Stimulated activated CD4-positive, alpha-beta T cell treated with anti-CD3 and anti-CD28 coated beads, Interleukin-12 subunit alpha, Interleukin-12 subunit beta, amount 100 ng/mL, for 4 hours (primary cell): ENCODE data around the gene ADARB1.
"Not testable (repeated sequence)": the region's sequence is repeated elsewhere in the genome, so short reads cannot be mapped to it uniquely, and the experiment has no call there.

ENCODE experiments used
- DNase-seq: peaks from one replicate; pipeline ENCODE4 v3.0.0-alpha.2; 2020

Gene ADARB1

DNA sequence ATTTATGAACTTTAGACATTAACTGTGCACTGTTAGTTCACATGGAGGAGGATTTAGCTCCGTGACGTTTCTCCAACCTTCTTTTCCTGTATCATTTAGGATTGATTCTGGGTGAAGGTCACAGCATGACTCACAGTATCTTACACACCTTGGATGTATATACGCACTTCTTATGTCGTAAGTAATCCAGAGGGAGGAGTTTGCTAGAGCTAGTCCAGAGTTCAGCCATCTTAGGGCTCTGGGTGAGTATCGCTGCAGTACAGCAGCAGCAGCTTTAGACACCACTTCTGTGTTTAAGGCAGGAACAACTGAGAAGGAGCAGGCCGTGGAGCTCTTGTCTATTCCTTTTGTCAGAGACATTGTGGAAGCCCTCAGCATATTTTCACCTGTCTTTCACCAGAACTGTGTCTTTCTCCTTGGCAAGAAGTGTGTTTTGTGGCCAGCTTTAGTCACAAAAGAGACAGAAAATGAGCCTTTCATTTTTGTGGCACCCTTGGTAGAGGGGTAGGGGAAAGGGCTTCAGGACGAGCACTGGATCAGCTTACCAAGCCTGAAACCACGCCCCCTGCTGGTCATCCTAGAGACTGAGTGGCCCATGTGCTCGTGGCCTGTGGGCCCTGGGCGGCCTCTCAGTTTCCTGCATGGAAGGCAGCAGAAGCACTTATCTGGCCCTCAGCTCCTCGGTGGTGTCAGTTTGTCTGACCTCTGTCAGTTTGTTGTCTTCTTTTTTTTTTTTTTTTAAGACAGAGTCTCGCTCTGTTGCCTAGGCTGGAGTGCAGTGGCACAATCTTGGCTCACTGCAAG lies 64.0 kb downstream of the ADARB1 start:
- DNase-seq: peak; percentile 72

DNA sequence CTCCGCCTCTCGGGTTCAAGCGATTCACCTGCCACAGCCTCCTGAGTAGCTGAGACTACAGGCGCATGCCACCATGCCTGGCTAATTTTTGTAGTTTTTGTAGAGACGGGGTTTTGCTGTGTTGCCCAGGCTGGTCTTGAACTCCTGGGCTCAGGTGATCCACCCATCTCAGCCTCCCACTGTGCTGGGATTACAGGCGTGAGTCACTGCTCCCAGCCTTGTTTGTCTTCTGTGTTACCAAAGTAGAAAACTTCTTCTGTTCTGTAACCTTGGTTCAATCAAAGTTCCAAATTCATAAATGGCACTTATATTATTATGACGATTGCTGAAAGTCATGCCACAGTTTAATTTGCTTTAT lies 64.6 kb downstream of the ADARB1 start:
- DNase-seq: not testable (repeated sequence)

DNA sequence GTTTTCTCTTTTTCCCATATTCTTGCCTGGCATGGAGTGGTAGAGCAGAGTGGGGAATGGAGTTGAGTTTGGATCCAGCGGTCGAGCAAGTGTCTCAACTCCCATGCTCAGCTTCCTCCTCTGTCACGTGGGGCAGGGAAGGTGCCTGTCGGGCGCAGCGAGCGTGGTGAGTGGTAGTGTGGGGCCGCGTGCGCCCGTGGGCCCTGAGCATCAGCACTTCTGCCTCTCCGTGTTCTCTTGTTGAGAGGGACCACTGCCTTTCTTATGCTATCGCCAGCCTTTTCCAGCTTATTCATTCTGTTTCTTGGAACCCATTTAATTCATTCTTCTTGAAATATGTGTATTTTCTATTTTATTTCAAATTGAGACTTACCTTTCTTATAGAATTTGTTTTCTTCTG lies 65.1 kb downstream of the ADARB1 start:
- DNase-seq: no peak

GRCh38 chr21:45140346-45140940 lies 66.1 kb downstream of the ADARB1 start:
- peak; percentile 32 for DNase-seq

DNA sequence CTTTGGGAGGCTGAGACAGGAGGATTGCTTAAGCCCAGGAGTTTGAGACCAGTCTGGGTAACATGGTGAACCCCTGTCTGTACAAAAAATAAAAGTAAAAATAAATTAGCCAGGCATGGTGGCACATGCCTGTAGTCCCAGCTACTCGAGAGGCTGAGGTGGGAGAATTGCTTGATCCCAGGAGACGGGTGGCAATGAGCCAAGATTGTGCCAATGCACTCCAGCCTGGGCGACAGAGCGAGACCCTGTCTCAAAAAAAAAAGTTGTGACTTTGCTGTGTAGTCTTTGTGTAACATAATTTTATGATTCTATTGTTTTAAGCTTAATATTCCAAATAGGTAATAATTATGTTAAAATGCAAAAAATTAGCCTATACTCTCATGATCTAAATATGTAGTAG lies 66.6 kb downstream of the ADARB1 start:
- not testable (repeated sequence) for DNase-seq

DNA sequence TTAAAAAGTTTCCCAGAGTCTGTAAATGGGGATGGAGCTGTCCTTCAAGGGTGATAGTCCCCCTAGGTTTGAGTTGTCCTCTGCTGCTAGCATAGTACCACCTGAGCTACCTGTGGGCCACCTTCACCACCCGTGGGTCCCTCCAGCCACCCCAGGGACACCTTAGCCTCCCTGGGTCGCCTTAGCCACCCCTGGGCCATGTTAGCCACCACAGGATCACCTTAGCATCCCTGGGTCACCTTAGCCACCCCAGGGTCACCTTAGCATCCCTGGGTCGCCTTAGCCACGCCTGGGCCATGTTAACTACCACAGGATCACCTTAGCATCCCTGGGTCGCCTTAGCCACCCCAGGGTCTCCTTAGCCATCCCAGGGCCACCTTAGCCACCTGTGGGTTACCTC lies 67.1 kb downstream of the ADARB1 start:
- DNase-seq: no peak

- DNase-seq: no peak
Observed at GRCh38 chr21:45142469-45143308, 68.3 kb downstream of the ADARB1 start.

DNA sequence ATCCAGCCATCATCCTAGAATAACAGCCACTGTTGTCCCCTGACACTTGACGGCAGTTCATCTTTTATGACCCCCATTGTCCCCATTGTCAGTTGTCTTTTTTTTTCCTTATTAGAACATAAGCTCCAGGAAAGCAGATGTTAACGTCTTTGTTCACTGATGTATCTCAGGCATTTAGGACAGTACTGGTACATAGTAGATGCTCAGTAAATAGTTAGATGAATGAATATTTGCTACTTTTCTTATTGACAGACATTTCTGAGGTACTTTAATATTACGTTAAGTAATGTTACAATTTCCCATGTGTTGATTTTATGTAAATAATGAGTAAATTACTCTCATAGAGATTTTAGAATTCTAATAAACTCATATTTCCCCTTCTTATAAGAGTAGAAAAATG lies 69.5 kb downstream of the ADARB1 start:
- DNase-seq: no peak

DNA sequence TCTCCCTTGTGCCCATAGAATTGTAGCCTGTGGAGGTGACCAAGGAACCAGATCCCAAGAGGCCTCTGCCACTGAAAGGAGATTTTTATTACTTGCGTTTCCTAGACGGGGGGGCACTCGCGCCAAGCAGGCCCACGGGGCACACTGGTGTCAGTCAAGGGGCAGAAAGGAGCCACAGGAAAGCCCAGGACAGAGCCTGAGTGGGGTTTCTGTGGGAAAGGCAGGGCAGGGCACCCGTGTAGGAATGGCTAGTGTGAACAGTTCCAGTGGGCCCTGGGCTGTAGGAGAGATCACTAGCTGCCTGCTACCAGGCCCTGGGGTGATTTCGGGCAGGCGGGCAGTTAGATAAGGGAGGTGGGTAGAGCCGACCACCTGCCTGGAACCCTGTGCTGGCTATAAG lies 70.8 kb downstream of the ADARB1 start:
- DNase-seq: no peak

GRCh38 chr21:45145846-45146245 lies 71.5 kb downstream of the ADARB1 start:
- DNase-seq: not testable (repeated sequence)

GRCh38 chr21:45146306-45146705 lies 71.9 kb downstream of the ADARB1 start:
- DNase-seq: no peak

- no peak for DNase-seq
Observed at GRCh38 chr21:45146801-45147200, 72.4 kb downstream of the ADARB1 start.

GRCh38 chr21:45147473-45148315 lies 73.3 kb downstream of the ADARB1 start:
- no peak for DNase-seq

- no peak for DNase-seq
Observed at GRCh38 chr21:45148316-45148990, 74.1 kb downstream of the ADARB1 start.

DNA sequence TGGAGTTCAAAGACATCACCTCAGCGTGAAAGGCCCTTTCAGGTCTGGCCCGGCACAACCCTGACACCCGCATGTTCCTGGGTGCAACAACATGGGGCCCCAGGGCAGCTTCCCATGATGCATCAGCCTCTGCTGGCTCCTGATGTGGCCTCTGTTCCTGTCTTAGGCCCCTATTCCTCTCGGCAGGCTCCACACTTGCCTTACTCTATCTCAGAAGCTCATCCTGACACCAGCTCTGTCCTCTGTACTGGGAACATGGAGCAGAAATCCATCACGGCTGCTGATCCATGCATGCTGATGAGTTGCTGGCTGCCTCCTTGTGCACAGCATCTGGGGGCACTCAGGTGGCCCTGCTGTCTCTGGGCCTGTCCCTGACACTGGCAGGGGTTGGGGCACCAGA lies 74.6 kb downstream of the ADARB1 start:
- no peak for DNase-seq

DNA sequence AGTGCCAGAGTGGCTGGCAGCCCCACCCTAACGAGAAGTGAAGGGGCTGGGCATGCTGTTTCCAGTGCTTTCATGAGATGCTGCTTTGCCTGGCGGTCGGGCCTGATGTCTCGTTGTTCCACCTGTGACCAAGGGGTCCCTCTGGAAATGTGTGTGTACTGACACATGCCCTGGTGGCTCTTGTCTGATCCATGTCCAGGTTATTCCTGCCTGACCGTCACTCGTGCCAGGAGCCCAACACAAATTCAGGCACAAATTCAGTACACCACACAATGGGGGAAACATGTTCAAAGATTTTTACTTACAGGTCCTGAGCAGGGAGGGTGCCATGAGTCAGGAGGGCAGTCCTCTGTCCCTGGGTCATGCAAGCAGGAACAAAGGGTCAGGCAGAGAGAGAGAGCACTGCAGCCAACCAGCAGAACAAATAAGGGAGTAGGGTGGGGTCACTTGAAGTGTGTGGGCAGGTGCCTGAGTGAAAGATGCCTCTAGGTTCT lies 76.3 kb downstream of the ADARB1 start:
- no peak for DNase-seq

DNA sequence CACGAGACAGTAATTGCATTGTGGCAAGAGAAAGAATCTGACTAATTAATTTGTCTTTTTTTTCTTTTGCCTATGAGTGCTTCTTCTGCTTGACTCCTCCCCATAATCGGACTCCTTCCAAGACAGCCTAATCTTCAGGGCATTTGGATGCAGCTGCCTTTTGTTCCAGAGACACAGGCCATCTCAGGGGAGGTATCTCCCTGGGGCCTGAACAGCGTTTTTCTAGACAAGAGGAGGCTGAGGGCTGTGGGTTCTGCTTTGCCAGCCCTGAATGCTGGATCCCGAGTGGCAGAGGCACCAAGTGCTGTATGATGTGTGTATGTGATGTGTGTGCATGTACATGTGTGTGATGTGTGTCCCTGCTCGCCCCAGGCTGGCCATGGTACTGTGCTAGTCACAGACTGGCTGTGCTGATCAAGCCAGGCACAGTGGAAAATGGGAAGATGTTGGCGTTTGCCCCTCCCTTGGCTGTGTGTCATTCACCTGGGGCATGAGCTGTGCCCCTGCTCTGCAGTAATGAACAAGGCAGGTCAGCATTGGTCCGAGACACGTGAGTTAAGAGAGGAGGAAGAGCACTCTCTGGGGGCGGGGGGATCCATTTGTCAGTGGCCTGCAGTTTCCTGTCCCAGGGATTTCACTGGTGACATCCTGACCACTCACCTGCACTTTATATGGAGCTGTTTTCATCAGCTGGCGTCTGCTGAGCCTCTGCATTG lies 77.2 kb downstream of the ADARB1 start:
- no peak for DNase-seq

GRCh38 chr21:45152265-45152746 lies 77.9 kb downstream of the ADARB1 start:
- peak; percentile 50 for DNase-seq

DNA sequence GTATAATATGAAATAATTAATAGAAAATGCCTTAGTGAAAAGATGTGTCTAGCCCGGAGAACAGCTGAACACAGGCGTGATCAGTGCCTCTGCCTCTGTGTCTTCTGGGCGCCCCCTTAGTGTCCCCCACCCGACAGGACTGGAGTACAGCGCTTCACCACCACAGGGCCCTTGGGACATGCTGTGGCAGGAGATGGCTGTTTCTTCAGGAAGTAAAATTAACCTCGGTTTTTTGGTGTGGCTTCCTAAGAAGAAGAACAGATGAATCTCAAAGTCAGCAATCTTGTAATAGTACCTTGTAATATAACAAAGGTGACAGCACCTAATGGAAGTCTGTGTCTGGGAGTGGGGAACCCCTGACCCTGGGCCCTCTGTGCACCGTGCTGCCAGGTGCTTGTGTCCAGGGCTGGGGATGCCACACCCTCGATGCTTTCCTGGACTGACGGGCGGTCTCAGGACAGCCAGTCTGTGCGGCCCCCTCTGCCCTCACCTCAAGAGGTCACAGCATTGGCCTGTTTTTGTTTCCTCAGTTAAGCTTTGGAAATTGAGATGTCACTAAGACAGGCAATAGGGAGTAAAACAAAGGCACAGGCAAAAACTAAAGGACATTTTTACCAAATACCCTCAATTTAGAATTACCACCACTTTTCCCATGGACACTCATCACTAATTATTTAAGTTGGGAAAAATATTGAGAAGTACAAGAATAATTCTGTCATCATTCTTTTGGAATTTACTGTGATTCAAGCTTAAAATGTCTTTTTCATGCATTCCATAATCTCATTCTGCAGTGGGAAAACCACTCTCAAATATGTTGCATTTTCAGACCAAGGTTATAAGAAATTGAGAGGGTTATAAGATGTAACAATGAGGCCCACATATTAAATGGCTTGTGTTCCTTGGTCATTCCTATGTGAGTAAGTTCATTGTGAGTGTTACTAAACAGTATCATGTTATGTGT lies 79.3 kb downstream of the ADARB1 start:
- no peak for DNase-seq
